GM12875 (cell line): ENCODE results near the gene ARHGEF10L.

Source experiments
- H3K4me3 ChIP-seq: one replicate; pipeline ENCODE4 v1.5.1; 2011; ENCODE audit warnings: low read depth, low read length, control low read depth
- CTCF ChIP-seq: IDR thresholded peaks from 2 replicates; pipeline ENCODE4 v1.5.1; 2011; ENCODE audit warnings: low read depth, mild to moderate bottlenecking, control low read depth, inconsistent platforms, low read length, moderate library complexity, borderline replicate concordance; ENCODE audit not compliant: insufficient read depth

Gene ARHGEF10L

DNA sequence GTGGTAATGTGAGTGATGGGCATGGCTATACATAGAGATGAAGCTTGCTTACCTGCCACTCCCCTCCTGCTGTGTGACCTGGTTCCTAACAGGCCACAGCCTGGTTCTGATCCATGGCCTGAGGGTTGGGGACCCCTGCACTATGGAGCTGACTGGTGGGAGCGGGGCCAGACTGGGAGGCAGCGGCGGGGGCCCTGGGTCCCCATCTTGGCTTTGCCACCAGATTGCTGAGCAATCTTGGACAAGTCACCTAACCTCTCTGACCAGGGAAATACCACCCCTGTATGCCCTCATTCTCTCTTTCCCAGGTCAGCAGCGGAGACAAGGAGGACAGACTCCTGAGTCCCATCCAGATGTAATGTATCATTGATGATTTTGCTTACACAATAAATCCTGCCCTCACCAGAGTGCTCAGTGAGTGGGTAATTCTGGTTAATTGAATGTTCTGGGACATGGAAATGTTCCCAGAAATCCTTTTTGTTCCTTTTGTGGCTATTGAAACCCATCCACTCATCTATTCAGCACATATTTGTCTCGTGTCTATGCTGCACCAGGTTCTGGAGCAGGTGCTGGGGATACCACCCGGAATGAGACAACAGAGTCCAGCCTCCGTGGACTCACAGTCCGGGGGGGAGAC, 4.1 kb upstream of the ARHGEF10L start:
- no peak for TF ChIP-seq CTCF
- H3K4me3 ChIP-seq: no peak overlapping the region

DNA sequence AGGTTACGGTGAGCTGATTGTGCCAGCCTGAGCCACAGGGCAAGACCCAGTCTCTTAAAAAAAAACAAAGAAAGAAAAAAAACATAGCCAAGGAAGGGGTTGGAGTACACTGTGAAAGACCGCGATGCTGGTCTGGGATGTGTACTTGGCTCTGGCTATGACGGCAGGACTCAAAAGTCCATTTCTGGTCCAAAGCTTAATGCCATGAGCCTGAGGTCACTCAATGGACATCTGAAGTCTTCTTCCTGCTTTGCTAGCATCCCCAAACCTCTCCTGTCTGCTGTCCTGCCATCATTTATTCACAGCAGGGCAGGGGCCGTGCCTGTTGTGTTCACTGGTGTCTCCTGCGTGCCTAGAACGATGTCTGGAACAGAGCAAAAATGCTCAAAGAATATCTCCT, 1.5 kb upstream of the ARHGEF10L start:
- no peak for TF ChIP-seq CTCF
- no peak overlapping the region for H3K4me3 ChIP-seq

GRCh38 chr1:17538428-17539117, 925 bp upstream of the ARHGEF10L start:
- H3K4me3 ChIP-seq: no peak overlapping the region

DNA sequence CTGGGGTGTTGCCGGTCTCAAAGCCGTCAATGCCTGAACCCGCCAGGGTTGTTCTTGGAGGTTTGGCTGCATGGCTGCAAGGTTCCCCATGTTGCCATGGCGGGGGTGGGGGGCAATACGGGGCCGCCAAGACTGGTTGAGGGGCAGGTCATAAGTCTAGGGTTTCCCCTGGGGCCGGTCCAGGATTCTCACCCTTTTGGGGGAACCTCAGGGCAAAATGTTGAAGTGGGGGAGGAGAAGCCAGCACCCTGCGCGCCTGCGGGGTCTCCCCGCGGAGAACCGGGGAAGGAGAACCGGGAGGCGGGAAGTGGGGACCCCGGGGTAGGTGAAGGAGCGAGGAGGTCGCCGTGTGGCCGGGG, 401 bp upstream of the ARHGEF10L start:
- H3K4me3 ChIP-seq: no peak overlapping the region
- TF ChIP-seq CTCF: no peak

More at GRCh38 chr1:17538428-17539117, 925 bp upstream of the ARHGEF10L start:
- TF ChIP-seq CTCF: no peak

DNA sequence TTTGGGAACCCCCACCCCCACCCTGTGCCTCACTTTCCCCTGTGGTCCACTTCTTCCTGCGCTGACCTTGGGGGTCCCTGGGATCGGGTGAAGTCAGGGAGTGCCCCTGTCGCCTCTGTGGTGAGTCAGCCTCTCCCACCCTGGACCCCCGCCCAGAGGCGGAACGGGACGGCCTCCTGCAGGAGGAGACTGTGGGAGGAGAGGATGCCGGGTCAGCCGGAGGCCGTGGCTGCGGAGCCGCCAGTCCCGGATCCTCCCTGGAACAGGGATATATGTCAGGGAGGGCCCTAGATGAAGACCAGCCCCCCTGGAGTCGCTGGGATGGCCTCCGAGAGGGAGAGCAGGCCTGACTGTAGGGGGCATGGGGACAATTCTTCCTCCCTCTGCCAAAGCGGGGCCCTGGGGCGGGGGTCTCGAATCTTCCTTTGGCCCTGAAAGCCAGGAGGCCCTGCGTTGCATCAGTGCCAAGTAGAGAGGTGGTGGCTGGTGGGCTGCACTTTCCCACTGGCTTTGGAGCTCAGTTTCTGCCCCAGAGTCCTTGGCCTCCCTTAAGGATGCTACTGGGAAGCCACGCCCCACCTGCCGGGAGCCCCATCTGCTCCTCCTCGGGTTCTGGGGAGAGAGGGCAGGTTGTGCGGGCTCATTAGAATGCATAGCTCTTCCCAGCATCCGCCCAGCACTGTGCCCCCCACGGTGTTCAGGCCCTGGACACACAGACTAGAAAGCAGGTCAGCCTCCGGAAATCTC, 930 bp downstream of the ARHGEF10L start:
- H3K4me3 ChIP-seq: no peak overlapping the region
- TF ChIP-seq CTCF: no peak

- TF ChIP-seq CTCF: no peak
- H3K4me3 ChIP-seq: no peak overlapping the region
Measured at GRCh38 chr1:17542645-17543044, 3.1 kb downstream of the ARHGEF10L start.
